Body of pancreas (tissue), 4 donors: ENCODE measurements around the gene PRKG1.

Experiments used
- CTCF ChIP-seq, 7 experiments: fragments of 450-650 bp in 4 of 7; fragments of 200-600 bp in 3 of 7; sonication (generic) in 3 of 7; IDR thresholded peaks; one replicate each; pipeline ENCODE4 v1.5.1; 2016 to 2019; ENCODE audit warnings: antibody characterized with exemption in 7 of 7
- POLR2A ChIP-seq, 3 donors: fragments of 450-650 bp; IDR thresholded peaks; one replicate each; pipeline ENCODE4 v1.6.1; 2016; ENCODE audit warnings: antibody characterized with exemption in 3 of 3, mild to moderate bottlenecking in 2 of 3

- TF ChIP-seq POLR2A (IDR thresholded peaks at IDR 0.05) (no peak), CTCF (IDR thresholded peaks at IDR 0.05) (no peak)
Measured at GRCh38 chr10:52115823-52116222, 1041.5 kb downstream of the PRKG1 start.
